IMR-90 (cell line): ENCODE data around the gene DBH. TPM values are rescaled to one million over a fixed set of nuclear protein-coding genes. Genes with fewer than 3 reads are reported as not detected.

ENCODE experiments used
- ATAC-seq: fragments of 200-7000 bp; cut with Tn5 transposase; 2 replicates; pipeline ENCODE4 v1.9.1; 2020; ENCODE audit warnings: low read depth, mild to moderate bottlenecking, moderate library complexity
- BruUV-seq: library from RNA; stranded (reverse); fragments of 400-500 nt; replicated peaks from 2 replicates; lab custom pipeline; 2021; lab: Mats Ljungman, UMichigan
- CTCF ChIA-PET: fragments of 300-600 bp; formaldehyde crosslinking; extraction: SDS; loops from one replicate; lab custom pipeline; 2021; ENCODE audit warnings: antibody characterized with exemption; lab: Yijun Ruan, JAX
- POLR2A ChIA-PET: fragments of 300-600 bp; sonication (Branson Sonifier 250); formaldehyde crosslinking; loops from one replicate; lab custom pipeline; 2022; ENCODE audit warnings: antibody characterized with exemption; ENCODE audit not compliant: unreplicated experiment; lab: Charles Lee
- DNase-seq: peaks from one replicate; pipeline ENCODE4 v3.0.0; 2013
- H2AFZ ChIP-seq: replicated peaks from 2 replicates; pipeline ENCODE3; 2013; ENCODE audit warnings: low read length, mild to moderate bottlenecking; ENCODE audit not compliant: poor library complexity
- H2AK5ac ChIP-seq: 2 replicates; pipeline ENCODE4 v1.6.1; 2013; ENCODE audit warnings: low read depth, low read length, inconsistent platforms
- H2AK9ac ChIP-seq: replicated peaks from 2 replicates; pipeline ENCODE3; 2013; ENCODE audit warnings: mild to moderate bottlenecking, low read depth, low read length, moderate library complexity; ENCODE audit not compliant: poor library complexity
- H2BK120ac ChIP-seq: 2 replicates; pipeline ENCODE4 v1.6.1; 2013; ENCODE audit warnings: low read depth, low read length, inconsistent platforms
- H2BK15ac ChIP-seq: 3 replicates; pipeline ENCODE4 v1.6.1; 2013; ENCODE audit warnings: low read depth, low read length, inconsistent platforms
- H2BK20ac ChIP-seq: 2 replicates; pipeline ENCODE4 v1.6.1; 2013; ENCODE audit warnings: low read depth, mild to moderate bottlenecking, inconsistent platforms, low read length, moderate library complexity
- H2BK5ac ChIP-seq: 2 replicates; pipeline ENCODE4 v1.6.1; 2013; ENCODE audit warnings: mild to moderate bottlenecking, low read depth, low read length, inconsistent platforms; ENCODE audit not compliant: poor library complexity, severe bottlenecking
- H3K14ac ChIP-seq: replicated peaks from 2 replicates; pipeline ENCODE4 v1.6.1; 2013; ENCODE audit warnings: low read depth, low read length, inconsistent platforms
- H3K18ac ChIP-seq: 2 replicates; pipeline ENCODE4 v1.6.1; 2013; ENCODE audit warnings: low read depth, low read length, control low read depth
- H3K23ac ChIP-seq: 2 replicates; pipeline ENCODE4 v1.6.1; 2013; ENCODE audit warnings: low read depth, low read length, inconsistent platforms
- H3K27ac ChIP-seq: 2 replicates; pipeline ENCODE4 v1.5.1; 2013; ENCODE audit warnings: mild to moderate bottlenecking, control low read depth, low read length; ENCODE audit not compliant: insufficient read depth
- H3K27me3 ChIP-seq: 2 replicates; pipeline ENCODE4 v1.6.1; 2013; ENCODE audit warnings: low read length; ENCODE audit not compliant: control insufficient read depth, insufficient read depth
- H3K36me3 ChIP-seq: 2 replicates; pipeline ENCODE4 v1.6.1; 2013; ENCODE audit warnings: low read length, mixed read lengths; ENCODE audit not compliant: control insufficient read depth, insufficient read depth
- H3K4ac ChIP-seq: 2 replicates; pipeline ENCODE4 v1.6.1; 2013; ENCODE audit warnings: low read depth, low read length, inconsistent platforms
- H3K4me1 ChIP-seq: 2 replicates; pipeline ENCODE4 v1.6.1; 2013; ENCODE audit warnings: low read length, mixed read lengths; ENCODE audit not compliant: control insufficient read depth, insufficient read depth
- H3K4me2 ChIP-seq: 2 replicates; pipeline ENCODE4 v1.6.1; 2013; ENCODE audit warnings: low read depth, mild to moderate bottlenecking, control low read depth, low read length, moderate library complexity
- H3K4me3 ChIP-seq: 2 replicates; pipeline ENCODE4 v1.5.1; 2013; ENCODE audit warnings: low read depth, mild to moderate bottlenecking, control low read depth, low read length, moderate library complexity; ENCODE audit not compliant: insufficient read depth
- H3K56ac ChIP-seq: 2 replicates; pipeline ENCODE4 v1.6.1; 2013; ENCODE audit warnings: low read length, inconsistent platforms; ENCODE audit not compliant: insufficient read depth; ENCODE audit errors: extremely low read depth
- H3K79me1 ChIP-seq, 2 experiments: 2 replicates each; pipeline ENCODE4 v1.6.1; 2013; ENCODE audit warnings: low read length in 2 of 2, inconsistent platforms in 1 of 2, low read depth in 1 of 2
- H3K9ac ChIP-seq: 2 replicates; pipeline ENCODE4 v1.6.1; 2013; ENCODE audit warnings: low read depth, low read length, control low read depth
- H3K9me1 ChIP-seq: 2 replicates; pipeline ENCODE4 v1.6.1; 2013; ENCODE audit warnings: low read length, inconsistent platforms; ENCODE audit not compliant: insufficient read depth
- H3K9me3 ChIP-seq: 2 replicates; pipeline ENCODE4 v1.6.1; 2013; ENCODE audit warnings: low read length; ENCODE audit not compliant: control insufficient read depth, insufficient read depth
- H4K20me1 ChIP-seq: 2 replicates; pipeline ENCODE4 v1.6.1; 2013; ENCODE audit warnings: low read length, inconsistent platforms; ENCODE audit not compliant: insufficient read depth
- H4K5ac ChIP-seq: 2 replicates; pipeline ENCODE4 v1.6.1; 2013; ENCODE audit warnings: mild to moderate bottlenecking, low read depth, low read length, control low read depth
- H4K8ac ChIP-seq, 2 experiments: 2 replicates each; pipeline ENCODE4 v1.6.1; 2013; ENCODE audit warnings: low read depth in 2 of 2, low read length in 2 of 2, control low read depth in 1 of 2, inconsistent platforms in 1 of 2
- H4K91ac ChIP-seq: 2 replicates; pipeline ENCODE4 v1.6.1; 2013; ENCODE audit warnings: low read depth, low read length, inconsistent platforms; ENCODE audit not compliant: insufficient read depth
- BHLHE40 ChIP-seq: fragments of 150-350 bp; IDR thresholded peaks from 2 replicates; pipeline ENCODE4 v1.6.1; 2016; ENCODE audit warnings: mild to moderate bottlenecking, low read depth, low read length
- ELK1 ChIP-seq: fragments of 150-350 bp; IDR thresholded peaks from 2 replicates; pipeline ENCODE4 v1.6.1; 2016; ENCODE audit warnings: low read depth, mild to moderate bottlenecking, low read length, moderate library complexity, borderline replicate concordance
- FOS ChIP-seq: fragments of 150-350 bp; IDR thresholded peaks from 2 replicates; pipeline ENCODE4 v1.6.1; 2016; ENCODE audit warnings: low read depth, low read length
- MAZ ChIP-seq: IDR thresholded peaks from 2 replicates; pipeline ENCODE4 v1.6.1; 2012; ENCODE audit warnings: low read depth, mild to moderate bottlenecking, low read length, improper control_type of control experiment, moderate library complexity, borderline replicate concordance
- MXI1 ChIP-seq: IDR thresholded peaks from 2 replicates; pipeline ENCODE4 v1.6.1; 2012; ENCODE audit warnings: low read depth, mild to moderate bottlenecking, low read length, moderate library complexity, borderline replicate concordance
- RAD21 ChIP-seq: IDR thresholded peaks from 2 replicates; pipeline ENCODE4 v1.6.1; 2012; ENCODE audit warnings: low read length, improper control_type of control experiment
- RCOR1 ChIP-seq: IDR thresholded peaks from 2 replicates; pipeline ENCODE4 v1.6.1; 2012; ENCODE audit warnings: mild to moderate bottlenecking, low read length, improper control_type of control experiment; ENCODE audit not compliant: insufficient replicate concordance
- SMC3 ChIP-seq: fragments of 150-350 bp; IDR thresholded peaks from 2 replicates; pipeline ENCODE4 v1.6.1; 2016; ENCODE audit warnings: low read depth, mild to moderate bottlenecking, antibody characterized with exemption, low read length, moderate library complexity
- WGBS, 2 experiments: methylation state at CpG; one replicate each; pipeline versions ENCODE4 v1.1.5 to v1.1.7; 2013; ENCODE audit warnings: missing lambda C conversion rate in 2 of 2; ENCODE audit not compliant: insufficient read length in 1 of 2; ENCODE audit errors: extremely low coverage in 2 of 2; 5-methylcytosine and 5-hydroxymethylcytosine counted together
- dilution Hi-C: fragments of 300-500 bp; cut with HindIII; formaldehyde crosslinking; loops from one replicate; pipeline ENCODE4 v1.14.3; 2018; ENCODE audit warnings: low sequenced_read_pairs; ENCODE audit not compliant: unreplicated experiment
- in situ Hi-C: fragments of 300-500 bp; cut with MboI; formaldehyde crosslinking; loops from 3 replicates; pipeline ENCODE4 v1.14.3; 2019; ENCODE audit warnings: low sequenced_read_pairs, inconsistent platforms, mixed read lengths
- intact Hi-C: fragments of 100-400 bp; cut with micrococcal nuclease; formaldehyde crosslinking; loops from 2 replicates; pipeline ENCODE4 v1.10.0; 2022
- polyA plus RNA-seq, 3 experiments: library from polyadenylated mRNA; depleted of rRNA; stranded (reverse); fragments of >200 nt; gene quantifications; 2 replicates each; pipeline ENCODE4 v1.2.3, GENCODE V29; 2012; ENCODE audit warnings: low replicate concordance in 1 of 3
- total RNA-seq: library from RNA; depleted of rRNA; stranded (reverse); fragments of >200 nt; gene quantifications from 2 replicates; pipeline ENCODE4 v1.2.3, GENCODE V29; 2012

Gene DBH
- total and polyA plus RNA-seq, 2 of the 4 experiments (the other 2 are of a cell fraction), result not detected

- DNase-seq, result no peak
- H3K4me2 ChIP-seq, result no peak overlapping the region
- no peak overlapping the region for H3K4ac ChIP-seq
- TF ChIP-seq FOS, result no peak
- no peak for TF ChIP-seq BHLHE40
- no peak for TF ChIP-seq MXI1
- no peak for TF ChIP-seq RCOR1
- no peak for TF ChIP-seq RAD21
- TF ChIP-seq ELK1, result no peak
- TF ChIP-seq SMC3, result no peak
- no peak for TF ChIP-seq MAZ
- H4K8ac ChIP-seq, result no peak overlapping the region
- no peak overlapping the region for H2AFZ ChIP-seq
- peaks cover 61% of the 10 kb centered on the region for H3K27me3 ChIP-seq
- H3K9me1 ChIP-seq, result no peaks in the 10 kb centered on the region
- H2BK20ac ChIP-seq, result no peak overlapping the region
- no peak overlapping the region for H3K14ac ChIP-seq
- dilution Hi-C loops, result no loop called here
- no peak overlapping the region for H3K23ac ChIP-seq
- no peak overlapping the region for H2BK15ac ChIP-seq
- no peak overlapping the region for H3K4me3 ChIP-seq
- no peak overlapping the region for H4K91ac ChIP-seq
- H2AK9ac ChIP-seq, result no peak overlapping the region
- in situ Hi-C loops, result no loop called here
- H3K18ac ChIP-seq, result no peak overlapping the region
- intact Hi-C loops, result no loop called here
- ATAC-seq, result no peak
- no peaks in the 10 kb centered on the region for H4K20me1 ChIP-seq
- no TSS peak for BruUV-seq
- WGBS, 2 experiments, result 97% methylated on average over 4 of the region's 8 CpGs; no CpG with 5 or more reads in 1 of the 2 experiments
- H3K36me3 ChIP-seq, result no peaks in the 10 kb centered on the region
- ChIA-PET CTCF (no interaction called here), POLR2A (no interaction called here)
- H2BK5ac ChIP-seq, result no peak overlapping the region
- no peak overlapping the region for H3K56ac ChIP-seq
- H3K79me1 ChIP-seq, result no peaks in the 10 kb centered on the region
- H3K9ac ChIP-seq, result no peak overlapping the region
- H2AK5ac ChIP-seq, result no peak overlapping the region
- H2BK120ac ChIP-seq, result no peak overlapping the region
- no peaks in the 10 kb centered on the region for H3K9me3 ChIP-seq
- no peak overlapping the region for H3K27ac ChIP-seq
- no peaks in the 10 kb centered on the region for H3K4me1 ChIP-seq
- H4K5ac ChIP-seq, result no peak overlapping the region
Measured at GRCh38 chr9:133639613-133640012, 3.5 kb downstream of the DBH start.
